GM23338 (cell line): ENCODE results near the gene INSRR.
A peak's percentile ranks its signal among the peaks of the same experiment; 100 is the strongest.

Source experiments
- CREB1 ChIP-seq: fragments of 250-450 bp; sonication (Bioruptor Pico); IDR thresholded peaks from 2 replicates; pipeline ENCODE4 v1.5.0; 2020; ENCODE audit warnings: low read depth, mild to moderate bottlenecking, moderate library complexity
- ETS1 ChIP-seq: IDR thresholded peaks from 2 replicates; pipeline ENCODE4 v1.6.1; 2016; ENCODE audit warnings: antibody characterized with exemption
- EZH2 ChIP-seq: fragments of 200-600 bp; sonication (generic); IDR thresholded peaks from one replicate; pipeline ENCODE4 v1.8.0; 2017; ENCODE audit warnings: antibody characterized with exemption, mild to moderate bottlenecking, low read depth; ENCODE audit not compliant: unreplicated experiment
- EZH2phosphoT487 ChIP-seq: fragments of 200-600 bp; sonication (generic); IDR thresholded peaks from one replicate; pipeline ENCODE4 v1.8.1; 2018; ENCODE audit warnings: antibody characterized with exemption; ENCODE audit not compliant: unreplicated experiment
- JUNB ChIP-seq: IDR thresholded peaks from one replicate; pipeline ENCODE4 v1.6.1; 2016; ENCODE audit warnings: antibody characterized with exemption; ENCODE audit not compliant: unreplicated experiment
- NANOG ChIP-seq: IDR thresholded peaks from 2 replicates; pipeline ENCODE4 v1.6.1; 2016; ENCODE audit warnings: antibody characterized with exemption, borderline replicate concordance
- POLR2AphosphoS5 ChIP-seq: IDR thresholded peaks from 2 replicates; pipeline ENCODE4 v1.6.1; 2016; ENCODE audit warnings: antibody characterized with exemption, low read depth
- REST ChIP-seq: IDR thresholded peaks from one replicate; pipeline ENCODE4 v1.6.1; 2018; ENCODE audit warnings: antibody characterized with exemption; ENCODE audit not compliant: unreplicated experiment
- ZNF114 ChIP-seq: fragments of 250-450 bp; sonication (Bioruptor Pico); IDR thresholded peaks from 2 replicates; pipeline ENCODE4 v1.5.0; 2020; ENCODE audit warnings: mild to moderate bottlenecking, moderate library complexity
- ZNF331 ChIP-seq: fragments of 250-450 bp; sonication (Bioruptor Pico); IDR thresholded peaks from 2 replicates; pipeline ENCODE4 v1.5.0; 2020; ENCODE audit warnings: low read depth, mild to moderate bottlenecking, moderate library complexity
- ZNF462 ChIP-seq: fragments of 250-450 bp; sonication (Bioruptor Pico); IDR thresholded peaks from 2 replicates; pipeline ENCODE4 v1.5.0; 2020; ENCODE audit warnings: mild to moderate bottlenecking, moderate library complexity
- TF ChIP-seq, protein P1 (sequence below), 2 experiments: fragments of 200-600 bp in 1 of 2; sonication (generic) in 1 of 2; conservative IDR thresholded peaks; 2 replicates each; pipeline versions ENCODE4 v1.5.1 to v1.6.1; 2016 to 2017; ENCODE audit warnings: antibody characterized with exemption in 2 of 2, low read depth in 2 of 2, mild to moderate bottlenecking in 2 of 2, moderate library complexity in 1 of 2

GRCh38 chr1:156860628-156861423 lies 1.9 kb upstream of the INSRR start, which contains the start of gene NTRK1:
- TF ChIP-seq EZH2, result peak; percentile 49
- no peak for TF ChIP-seq POLR2AphosphoS5
- TF ChIP-seq, protein P1, sequence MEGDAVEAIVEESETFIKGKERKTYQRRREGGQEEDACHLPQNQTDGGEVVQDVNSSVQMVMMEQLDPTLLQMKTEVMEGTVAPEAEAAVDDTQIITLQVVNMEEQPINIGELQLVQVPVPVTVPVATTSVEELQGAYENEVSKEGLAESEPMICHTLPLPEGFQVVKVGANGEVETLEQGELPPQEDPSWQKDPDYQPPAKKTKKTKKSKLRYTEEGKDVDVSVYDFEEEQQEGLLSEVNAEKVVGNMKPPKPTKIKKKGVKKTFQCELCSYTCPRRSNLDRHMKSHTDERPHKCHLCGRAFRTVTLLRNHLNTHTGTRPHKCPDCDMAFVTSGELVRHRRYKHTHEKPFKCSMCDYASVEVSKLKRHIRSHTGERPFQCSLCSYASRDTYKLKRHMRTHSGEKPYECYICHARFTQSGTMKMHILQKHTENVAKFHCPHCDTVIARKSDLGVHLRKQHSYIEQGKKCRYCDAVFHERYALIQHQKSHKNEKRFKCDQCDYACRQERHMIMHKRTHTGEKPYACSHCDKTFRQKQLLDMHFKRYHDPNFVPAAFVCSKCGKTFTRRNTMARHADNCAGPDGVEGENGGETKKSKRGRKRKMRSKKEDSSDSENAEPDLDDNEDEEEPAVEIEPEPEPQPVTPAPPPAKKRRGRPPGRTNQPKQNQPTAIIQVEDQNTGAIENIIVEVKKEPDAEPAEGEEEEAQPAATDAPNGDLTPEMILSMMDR (conservative IDR thresholded peaks at IDR 0.05; ENCODE audit: low read depth in 2 of 2), result no peak
- no peak for TF ChIP-seq REST
- TF ChIP-seq JUNB, result no peak
- TF ChIP-seq ETS1, result no peak
- TF ChIP-seq EZH2phosphoT487, result peak; percentile 85
- no peak for TF ChIP-seq CREB1 (CRISPR knock-in tag)
- no peak for TF ChIP-seq NANOG
- no peak for TF ChIP-seq ZNF114 (CRISPR knock-in tag)
- no peak for TF ChIP-seq ZNF331 (CRISPR knock-in tag)
- TF ChIP-seq ZNF462 (CRISPR knock-in tag), result no peak
